ENCODE measurements around the gene CALML3.
"Not testable (repeated sequence)": the region's sequence is repeated elsewhere in the genome, so short reads cannot be mapped to it uniquely, and the experiment has no call there.

Gene CALML3

DNA sequence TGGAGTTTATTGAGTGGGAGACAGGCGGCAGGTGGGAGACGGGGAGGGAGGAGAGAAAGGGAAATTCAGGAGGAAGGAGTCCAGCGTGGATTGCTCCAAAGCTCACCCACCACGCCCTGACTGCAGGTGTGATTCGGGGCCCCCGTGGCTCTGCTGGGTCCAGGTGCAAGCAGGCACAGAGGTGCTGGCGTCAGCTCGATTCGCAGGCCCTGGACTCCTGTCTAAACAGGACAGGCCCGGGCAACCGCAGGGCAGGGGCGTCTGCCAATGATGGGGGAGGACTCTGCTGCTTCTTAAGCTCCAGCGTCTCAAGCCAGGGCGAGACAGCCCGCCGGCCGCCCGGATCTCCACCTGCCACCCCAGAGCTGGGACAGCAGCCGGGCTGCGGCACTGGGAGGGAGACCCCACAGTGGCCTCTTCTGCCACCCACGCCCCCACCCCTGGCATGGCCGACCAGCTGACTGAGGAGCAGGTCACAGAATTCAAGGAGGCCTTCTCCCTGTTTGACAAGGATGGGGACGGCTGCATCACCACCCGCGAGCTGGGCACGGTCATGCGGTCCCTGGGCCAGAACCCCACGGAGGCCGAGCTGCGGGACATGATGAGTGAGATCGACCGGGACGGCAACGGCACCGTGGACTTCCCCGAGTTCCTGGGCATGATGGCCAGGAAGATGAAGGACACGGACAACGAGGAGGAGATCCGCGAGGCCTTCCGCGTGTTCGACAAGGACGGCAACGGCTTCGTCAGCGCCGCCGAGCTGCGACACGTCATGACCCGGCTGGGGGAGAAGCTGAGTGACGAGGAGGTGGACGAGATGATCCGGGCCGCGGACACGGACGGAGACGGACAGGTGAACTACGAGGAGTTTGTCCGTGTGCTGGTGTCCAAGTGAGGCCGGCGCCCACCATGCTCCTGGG lies at the start of gene CALML3:
Gene CALML3, plus strand, starts transcription at position 321 of the 920 bp plus-strand sequence. Its CDS starts 125 bp downstream, at position 446.
- DNase-seq = peak; percentile 78

DNA sequence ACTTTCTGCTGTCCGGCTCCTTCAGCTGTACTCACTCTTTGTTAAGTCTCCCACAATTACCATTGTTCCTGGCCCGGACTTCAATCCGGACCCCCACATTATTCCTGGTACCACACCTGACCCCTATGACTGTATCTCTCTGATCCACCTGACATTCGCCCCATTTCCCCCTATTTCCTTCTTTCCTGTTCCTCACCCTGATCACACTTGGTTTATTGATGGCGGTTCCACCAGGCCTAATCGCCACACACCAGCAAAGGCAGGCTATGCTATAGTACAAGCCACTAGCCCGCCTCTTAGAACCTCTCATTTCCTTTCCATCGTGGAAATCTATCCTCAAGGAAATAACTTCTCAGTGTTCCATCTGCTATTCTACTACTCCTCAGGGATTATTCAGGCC lies 49.7 kb upstream of the CALML3 start:
- DNase-seq = not testable (repeated sequence)

DNA sequence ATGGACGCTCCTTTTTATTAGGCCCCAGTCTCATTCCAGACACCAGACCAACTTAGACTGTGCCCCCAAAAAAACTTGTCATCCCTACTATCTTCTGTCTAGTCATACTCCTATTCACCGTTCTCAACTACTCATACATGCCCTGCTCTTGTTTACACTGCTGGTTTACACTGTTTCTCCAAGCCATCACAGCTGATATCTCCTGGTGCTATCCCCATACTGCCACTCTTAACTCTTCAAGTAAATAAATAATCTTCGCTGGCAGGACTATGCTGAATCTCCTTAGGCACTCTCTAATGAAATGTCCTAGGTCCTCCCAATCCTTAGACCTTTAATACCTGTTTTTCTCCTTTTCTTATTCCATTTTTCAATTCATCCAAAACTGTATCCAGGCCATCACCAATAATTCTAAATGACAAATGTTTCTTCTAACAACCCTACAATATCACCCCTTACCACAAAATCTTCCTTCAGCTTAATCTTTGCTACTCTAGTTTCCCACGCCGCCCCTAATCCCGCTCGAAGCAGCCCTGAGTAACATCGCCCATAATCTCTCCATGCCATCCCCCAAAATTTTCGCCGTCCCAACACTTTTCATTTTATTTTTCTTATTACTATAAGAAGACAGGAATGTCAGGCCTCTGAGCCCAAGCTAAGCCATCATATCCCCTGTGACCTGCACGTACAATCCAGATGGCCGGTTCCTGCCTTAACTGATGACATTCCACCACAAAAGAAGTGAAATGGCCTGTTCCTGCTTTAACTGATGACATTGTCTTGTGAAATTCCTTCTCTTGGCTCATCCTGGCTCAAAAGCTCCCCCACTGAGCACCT lies 48.6 kb upstream of the CALML3 start:
- DNase-seq = not testable (repeated sequence)

DNA sequence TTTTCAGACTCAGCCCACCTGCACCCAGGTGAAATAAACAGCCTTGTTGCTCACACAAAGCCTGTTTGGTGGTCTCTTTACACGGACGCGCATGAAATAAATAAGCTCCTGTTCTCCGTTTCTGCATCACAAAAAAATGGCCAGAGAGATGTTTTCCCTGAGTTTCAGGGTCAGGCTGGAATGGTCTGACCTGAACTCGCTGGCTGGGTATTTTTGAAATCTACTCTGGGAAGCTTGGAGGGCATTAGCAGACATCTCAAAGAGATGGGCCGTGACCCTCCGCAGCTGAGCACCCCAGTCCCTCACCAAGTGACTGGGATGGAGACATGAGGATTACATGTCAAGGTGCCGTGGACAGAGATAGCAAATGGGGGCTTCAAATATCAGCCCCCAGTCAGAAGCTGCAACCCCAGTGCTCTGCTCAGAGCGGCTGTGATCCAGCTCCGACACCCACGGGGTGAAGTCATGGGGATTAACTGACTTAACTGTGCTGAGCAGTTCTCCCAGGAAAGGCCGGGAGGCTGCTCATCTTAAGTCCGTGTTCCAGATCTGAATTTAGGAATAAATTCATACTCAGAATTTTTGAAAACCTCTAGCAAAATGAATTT lies 47.7 kb upstream of the CALML3 start:
- no peak for DNase-seq

DNA sequence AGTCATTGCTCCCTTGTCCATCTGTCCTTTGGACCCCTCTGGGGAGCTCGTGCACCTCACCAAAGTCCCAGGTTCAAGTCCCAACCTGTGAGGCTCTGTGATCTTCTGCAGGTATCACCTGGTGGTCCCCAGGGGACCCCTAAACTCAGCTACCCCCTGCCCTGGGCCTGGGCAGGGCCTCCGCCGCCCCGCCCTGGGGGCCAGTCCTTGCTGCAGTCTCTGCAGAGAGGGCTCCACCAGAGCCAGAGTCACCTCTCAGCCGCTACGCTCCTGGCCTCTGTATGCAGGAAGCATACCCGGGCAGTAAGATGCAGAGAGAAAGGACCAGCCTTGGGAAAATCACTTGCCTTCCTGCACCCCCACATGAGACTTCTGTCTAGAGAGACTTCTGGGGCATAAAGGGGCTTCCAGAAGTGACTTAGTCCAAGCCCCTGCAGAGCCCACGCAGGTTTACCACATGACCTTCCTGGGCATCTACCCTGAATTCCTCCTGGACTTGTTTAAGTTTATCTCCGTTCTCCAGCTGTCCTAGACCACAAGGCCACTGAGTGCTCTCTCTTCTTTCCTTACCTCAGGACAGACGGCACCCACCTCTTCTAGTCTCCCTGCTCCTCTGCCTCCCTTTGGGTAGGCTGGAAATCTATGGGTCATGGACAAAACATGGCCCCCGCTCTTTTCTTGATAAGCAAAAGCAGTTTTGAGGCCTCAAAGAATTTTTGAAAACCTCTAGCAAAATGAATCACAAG lies 46.6 kb upstream of the CALML3 start:
- DNase-seq = no peak

DNA sequence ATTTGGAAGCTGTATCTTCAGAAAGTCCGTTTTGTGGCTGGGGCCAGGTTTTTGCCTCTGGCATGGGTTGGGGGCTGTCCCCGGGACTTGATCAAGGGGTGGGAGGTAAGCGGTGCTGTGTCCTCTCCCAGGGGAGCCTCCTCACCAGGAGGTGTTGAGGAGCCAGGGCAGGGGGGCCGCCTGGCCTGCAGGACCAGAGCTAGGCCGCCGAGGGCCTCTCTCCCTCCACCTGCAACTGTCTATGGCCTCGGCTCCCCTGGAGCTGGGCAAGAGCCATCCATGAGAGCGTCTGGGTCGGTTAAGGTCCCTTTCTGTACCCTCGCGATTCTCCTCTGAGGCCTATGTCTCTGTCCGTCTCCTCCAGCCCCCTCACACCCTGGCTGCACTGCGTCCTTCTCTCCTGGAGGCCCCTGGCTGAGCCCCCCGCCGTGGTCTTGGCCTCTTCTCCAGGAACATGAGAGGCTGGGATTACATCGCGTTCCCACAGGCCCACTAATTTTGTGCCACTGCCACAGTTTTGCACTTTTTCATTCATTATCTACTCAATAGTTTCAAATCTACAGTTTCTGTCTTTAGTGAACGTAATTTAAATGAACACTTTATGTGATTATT lies 46.0 kb upstream of the CALML3 start:
- no peak for DNase-seq

DNA sequence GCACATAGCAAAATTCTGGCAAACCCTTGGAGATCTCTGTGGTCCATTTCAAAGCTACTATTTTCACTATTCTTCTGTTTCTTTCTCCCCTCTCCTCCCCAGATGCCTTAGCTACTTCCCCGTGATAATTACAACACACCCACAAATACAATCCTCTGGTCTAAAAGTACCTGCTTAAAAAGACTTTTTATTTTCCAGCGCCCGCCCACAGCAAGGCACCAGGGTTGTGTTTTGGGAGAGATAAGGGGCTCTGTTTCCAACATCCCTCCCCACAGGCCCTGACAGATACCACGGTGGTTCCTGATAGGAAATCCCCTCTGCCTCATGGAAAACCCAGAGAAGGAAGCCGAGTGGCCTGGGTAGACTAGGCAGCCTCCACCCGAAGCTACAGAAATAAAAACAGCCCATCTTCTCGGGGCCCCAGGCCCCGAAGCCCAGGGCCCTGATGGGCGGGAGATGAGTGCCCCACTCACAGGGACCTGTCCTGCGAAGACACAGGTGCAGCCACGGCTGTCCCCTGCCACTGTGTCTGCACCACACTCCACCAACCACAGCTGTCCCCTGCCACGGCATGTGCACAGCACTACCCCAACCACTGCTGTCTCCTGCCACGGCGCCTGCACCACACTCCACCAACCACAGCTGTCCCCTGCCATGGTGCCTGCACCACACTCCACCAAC lies 45.1 kb upstream of the CALML3 start:
- no peak for DNase-seq

DNA sequence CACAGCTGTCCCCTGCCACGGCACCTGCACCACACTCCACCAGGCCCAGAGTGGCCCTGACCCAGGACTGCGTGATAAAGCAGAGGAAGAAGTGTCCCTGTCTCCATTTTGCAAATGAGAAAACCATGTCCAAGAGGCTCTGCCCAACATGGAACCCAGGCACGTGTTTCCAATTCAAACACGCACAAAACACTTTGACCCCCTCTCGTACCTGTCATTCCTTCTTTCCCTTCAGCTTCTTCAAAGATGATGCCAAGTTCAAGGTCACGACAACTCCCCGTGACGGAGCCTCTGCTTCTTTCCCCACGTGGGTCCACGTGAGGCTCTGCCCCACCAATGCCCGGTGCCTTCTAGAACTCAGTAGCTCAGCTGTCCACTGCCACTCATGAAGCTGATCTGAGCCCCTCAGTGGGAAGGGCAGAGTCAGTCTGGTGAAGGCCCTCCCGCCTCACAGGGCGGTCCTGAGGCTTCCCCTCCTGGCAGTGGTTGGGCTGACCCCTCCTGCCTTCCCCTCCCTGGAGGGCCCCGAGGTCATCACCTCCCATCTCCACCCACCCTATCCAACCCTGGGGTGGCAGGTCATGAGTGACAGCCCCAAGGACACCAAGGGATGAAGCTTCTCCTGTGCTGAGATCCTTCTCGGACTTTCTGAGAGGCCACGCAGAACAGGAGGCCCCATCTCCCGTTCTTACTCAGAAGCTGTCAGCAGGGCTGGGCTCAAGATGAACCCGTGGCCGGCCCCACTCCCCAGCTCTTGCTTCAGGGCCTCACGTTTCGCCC lies 44.4 kb upstream of the CALML3 start:
- DNase-seq = no peak

DNA sequence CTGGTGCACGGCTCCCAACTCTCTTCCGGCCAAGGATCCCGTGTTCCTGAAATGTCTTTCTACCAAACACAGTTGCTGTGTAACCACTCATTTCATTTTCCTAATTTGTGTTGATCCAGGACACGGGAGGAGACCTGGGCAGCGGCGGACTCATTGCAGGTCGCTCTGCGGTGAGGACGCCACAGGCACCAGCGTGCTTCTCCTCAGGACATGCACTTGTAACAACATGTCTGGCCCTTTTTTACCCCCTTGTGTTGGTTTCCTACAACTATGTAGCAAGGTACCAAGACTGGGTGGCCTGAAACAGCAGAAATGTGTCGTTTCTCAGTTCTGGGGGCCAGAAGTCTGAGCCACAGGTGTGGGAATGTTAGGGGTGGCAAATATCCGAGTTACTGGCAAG lies 43.6 kb upstream of the CALML3 start:
- no peak for DNase-seq

DNA sequence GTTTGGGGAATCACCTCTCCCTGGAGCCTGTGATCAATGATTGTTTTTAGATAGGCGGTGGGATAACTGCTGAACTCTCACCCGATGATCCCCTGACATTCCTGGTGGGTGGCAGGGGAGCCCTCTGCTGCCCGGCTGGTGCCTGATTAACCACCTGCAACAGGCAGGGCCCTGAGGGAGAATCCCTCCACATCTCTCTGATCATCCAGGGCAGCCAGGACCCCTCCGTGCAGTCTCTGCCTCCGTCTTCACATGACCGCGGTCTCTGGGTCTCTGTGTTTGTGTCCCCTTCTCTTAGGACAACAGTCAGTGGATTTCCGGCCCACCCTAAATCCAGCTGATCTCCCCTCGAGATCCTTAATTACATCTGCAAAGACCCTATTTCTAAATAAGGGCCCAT lies 42.7 kb upstream of the CALML3 start:
- no peak for DNase-seq

DNA sequence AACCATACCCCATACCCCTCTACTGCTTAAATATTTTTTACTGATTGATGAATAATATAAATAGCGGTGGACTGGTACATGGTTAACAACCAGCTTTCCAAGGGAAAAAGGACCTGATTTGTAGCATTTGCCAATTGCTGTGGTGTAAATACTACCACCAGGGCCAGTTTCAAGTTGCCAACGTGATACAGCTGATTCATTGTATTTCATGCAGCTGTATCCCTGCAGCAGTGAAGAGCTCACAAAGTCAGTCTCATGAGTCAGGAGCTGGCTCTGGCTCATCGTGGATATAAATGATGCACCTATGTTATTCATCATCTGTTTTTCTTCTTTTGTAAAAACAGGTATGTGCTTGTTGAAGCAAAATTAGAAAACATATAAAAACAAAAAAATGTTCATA lies 40.6 kb upstream of the CALML3 start:
- no peak for DNase-seq

DNA sequence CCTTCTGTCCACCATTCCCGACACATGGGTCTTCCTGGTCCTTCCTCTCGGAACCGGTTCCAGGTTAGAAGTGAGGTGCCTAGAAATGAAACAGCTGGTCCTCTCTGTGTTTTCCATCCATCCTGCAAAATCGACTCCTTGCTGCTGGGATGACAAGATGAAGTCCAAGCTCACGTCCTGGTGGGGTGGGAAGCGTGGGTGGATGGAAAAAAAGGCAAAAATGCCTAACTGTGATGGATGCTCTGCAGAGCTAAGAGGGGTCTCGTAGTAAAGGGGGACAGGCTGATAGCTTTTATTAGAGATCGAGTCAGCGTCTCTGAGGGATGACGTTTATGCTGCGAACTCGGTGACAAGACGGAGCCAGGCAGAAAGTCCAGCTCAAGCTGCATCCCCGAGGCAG lies 39.5 kb upstream of the CALML3 start:
- DNase-seq = no peak

DNA sequence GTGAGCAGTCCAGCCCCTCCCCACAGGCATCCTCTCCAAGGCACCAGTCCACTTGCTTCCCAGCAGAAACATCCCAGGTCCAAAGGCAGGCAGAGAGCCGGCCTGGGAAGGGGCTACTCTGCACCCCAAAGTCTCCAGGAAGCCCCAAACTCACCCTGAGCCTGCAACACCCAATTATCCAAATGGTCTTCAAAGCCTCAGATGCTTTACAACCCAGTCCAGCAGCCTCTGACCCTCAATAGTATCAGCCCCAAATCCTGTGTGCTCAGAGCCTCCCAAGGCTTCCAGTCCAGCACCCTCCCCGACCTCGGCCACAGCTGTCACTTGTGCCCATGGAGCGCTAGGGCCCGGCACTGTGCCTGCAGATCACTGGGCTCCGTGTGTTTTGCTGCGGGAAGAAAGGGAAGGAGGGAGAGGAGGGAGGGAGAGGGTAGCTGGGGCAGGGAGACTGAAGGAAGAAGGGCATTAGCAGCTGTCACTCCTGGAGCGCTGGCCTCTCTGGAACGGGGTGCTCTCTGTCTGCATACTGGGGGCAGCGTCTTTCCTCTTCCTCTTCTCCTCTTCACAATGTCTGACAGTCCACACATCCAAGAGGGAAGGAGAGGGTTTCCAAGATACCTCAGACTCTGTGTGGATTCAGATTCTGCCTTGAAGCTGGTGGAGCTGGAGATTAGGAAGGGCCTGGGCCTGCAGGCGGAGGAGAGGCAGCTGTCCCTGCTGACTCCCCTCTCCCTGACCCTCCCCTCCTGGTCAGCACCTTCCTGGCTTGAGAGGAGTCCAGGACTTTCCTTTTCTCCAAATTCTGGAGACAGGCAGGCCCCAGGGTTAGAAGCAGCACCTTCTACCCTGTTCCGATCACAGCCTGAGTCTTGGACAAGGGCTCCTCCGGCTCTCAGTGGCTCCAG lies 38.6 kb upstream of the CALML3 start:
- no peak for DNase-seq

DNA sequence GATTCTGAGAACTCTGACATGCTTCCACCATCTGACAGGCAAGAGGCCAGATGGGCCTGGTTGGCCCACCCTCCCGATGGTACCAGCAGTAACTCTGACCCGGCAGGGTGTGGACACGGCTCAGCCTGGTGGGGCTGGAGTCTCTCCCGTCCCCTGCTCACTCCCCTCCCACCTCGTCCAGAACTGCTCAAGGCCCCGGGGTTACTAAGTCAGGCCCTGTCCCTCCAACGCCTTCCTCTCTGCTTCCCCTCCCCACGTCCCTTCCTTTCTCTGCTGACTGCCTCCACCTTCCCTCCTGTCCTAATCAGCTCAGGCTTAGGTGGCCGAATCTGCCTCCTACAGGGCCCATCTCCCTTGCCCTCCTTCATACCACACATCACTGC lies 37.9 kb upstream of the CALML3 start:
- DNase-seq = no peak

DNA sequence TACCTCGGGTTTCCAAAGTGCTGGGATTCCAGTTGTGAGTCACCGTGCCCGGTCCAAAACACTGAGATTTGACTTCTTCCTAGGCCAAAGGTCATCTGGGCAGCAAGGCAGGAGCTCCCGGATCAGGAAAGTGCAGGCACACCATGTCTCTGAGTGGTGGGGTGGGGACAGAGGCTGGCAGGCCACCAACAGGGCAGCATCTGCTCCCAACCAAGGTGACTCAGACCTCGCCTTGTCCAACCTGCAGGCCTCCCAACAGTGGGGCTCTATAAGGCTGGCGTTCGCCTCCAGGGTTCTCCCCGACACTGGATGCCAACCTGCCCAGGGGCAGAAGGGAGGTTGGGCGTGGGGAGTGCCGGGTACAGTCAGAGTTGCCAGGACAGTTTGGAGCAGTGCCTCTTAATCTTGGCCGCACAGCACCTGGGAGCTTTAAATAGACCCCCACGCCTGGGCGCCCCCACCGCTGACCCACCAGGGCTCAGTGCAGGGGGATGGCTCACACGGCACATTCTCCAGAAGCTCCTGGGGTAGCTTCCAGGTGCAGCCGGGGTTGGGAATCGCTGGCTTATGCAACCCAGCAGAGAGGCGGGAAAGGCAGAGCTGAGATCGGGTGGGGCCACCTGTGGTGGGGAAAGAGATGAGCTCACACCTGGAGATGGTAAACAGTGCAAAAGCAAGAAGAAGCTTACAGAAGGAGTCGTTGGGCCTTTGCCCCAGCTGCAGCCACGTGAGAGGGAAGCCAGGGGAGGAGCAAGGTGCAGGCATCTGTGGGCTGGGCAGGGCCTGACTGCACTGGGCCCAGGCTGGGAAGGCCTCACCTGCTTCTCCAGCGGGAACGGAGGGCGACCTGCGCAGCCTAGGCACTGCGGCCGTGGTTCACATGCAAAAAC lies 36.2 kb upstream of the CALML3 start:
- DNase-seq = no peak

DNA sequence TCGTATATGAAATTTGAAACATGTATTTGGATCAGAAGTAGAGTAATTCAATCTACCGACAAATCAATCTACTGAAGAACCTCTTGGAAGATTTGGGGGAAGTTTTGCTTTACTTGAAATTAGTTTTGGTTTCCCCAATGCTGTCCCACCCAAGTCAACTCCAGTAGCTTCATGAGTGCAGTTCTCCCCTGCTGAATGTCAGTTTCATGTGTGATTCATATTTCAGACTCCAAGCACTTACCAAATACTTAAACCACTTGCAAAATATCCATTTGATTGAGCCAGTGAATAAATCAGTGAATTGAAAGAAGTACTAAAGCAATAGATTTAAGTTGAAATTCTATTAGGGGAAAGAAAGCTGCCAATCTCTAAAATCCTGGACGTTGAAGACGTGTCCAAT lies 34.7 kb upstream of the CALML3 start:
- no peak for DNase-seq

DNA sequence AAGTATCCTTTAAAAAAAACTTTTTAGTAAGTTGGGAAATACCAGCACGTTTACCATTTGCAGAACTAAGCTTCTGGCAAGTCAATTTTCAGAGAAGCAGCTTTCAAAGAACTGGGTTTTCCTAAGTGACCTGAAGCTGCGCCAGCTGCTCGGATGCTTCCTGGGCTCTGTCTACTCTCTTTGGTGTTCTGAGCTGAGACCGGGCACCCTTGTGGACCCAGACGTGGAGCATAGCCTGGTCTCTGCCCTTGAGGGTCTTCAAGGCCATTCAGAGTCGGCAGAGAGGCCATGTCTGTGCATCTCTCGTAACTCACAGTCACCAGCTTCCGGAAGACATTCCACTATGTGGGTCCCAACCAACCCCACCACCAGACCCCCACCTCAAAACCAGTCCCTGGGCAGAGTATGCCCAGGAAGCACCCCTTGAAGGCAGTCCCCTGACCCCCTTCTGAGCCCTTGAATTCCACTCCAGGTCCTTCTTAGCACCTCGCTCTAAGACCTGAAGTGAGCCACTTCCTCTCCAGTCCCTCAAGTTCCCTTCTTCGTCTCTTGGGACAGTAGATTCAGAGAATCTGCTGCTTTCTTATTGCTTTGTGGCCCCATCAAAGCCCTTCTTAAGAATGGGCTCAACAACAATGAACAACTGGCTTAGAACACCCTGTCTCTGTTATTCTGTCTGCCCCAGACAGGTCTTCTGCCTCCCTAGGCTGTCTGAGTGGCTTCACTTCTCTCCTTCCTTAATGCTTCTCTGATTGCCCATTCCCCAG lies 33.9 kb upstream of the CALML3 start:
- DNase-seq = no peak

DNA sequence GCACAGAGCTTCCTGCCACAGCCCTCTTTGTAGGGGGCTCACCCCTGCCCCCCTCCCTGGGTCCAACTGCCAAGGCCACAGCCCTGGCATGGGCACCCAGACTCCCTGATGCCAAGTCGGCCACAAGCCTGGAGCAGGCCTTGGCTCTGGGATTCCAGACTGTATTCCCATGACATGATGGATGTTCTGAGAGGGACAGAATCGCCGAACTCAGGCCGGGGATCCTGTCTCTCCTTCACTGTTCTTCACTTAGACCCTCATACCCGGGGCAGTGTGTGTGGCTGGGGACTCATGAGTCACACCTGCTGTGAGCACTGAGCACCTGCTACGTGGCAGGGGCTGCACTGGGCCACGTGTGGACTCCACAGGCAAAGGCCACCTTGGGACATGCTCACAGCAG lies 33.3 kb upstream of the CALML3 start:
- no peak for DNase-seq
